Loucy (cell line): ENCODE data around the gene SYNE1.

Experiments used
- CTCF ChIP-seq: fragments of 200-600 bp; sonication (generic); conservative IDR thresholded peaks from 2 replicates; pipeline ENCODE4 v1.5.1; 2014; ENCODE audit warnings: mild to moderate bottlenecking, antibody characterized with exemption, low read length
- EZH2phosphoT487 ChIP-seq: fragments of 200-600 bp; IDR thresholded peaks from 2 replicates; pipeline ENCODE4 v1.6.1; 2018; ENCODE audit warnings: antibody characterized with exemption, mild to moderate bottlenecking, moderate library complexity, borderline replicate concordance

- no peak for TF ChIP-seq CTCF
- TF ChIP-seq EZH2phosphoT487 = no peak
Observed at GRCh38 chr6:152685819-152686218, 48.7 kb upstream of the SYNE1 start.
